HCT116 (cell line): ENCODE measurements around the gene TMBIM6. TPM values are rescaled to one million over a fixed set of nuclear protein-coding genes. Genes with fewer than 3 reads are reported as not detected.

ENCODE experiments used
- ATAC-seq: fragments of 200-7000 bp; cut with Tn5 transposase; 2 replicates; pipeline ENCODE4 v1.9.1; 2020; ENCODE audit warnings: mild to moderate bottlenecking, moderate library complexity
- BruUV-seq: library from RNA; stranded (reverse); fragments of 400-500 nt; replicated peaks from 2 replicates; lab custom pipeline; 2021; lab: Mats Ljungman, UMichigan
- CTCF ChIA-PET: fragments of 300-600 bp; sonication (Branson Sonifier 250); formaldehyde crosslinking; loops from one replicate; lab custom pipeline; 2021; ENCODE audit warnings: antibody characterized with exemption; lab: Charles Lee
- POLR2A ChIA-PET: fragments of 300-600, 350-600 bp; sonication (Branson Sonifier 250); formaldehyde crosslinking; loops from one replicate; lab custom pipeline; 2021; ENCODE audit warnings: antibody characterized with exemption; lab: Charles Lee
- RAD21 ChIA-PET, 2 experiments: fragments of 300-600 bp; sonication (Branson Sonifier 250); formaldehyde crosslinking; loops; one replicate each; lab custom pipeline; 2023; ENCODE audit warnings: low total read pairs in 2 of 2; ENCODE audit not compliant: uncharacterized antibody in 2 of 2, unreplicated experiment in 2 of 2, low non-redundant PET in 1 of 2; lab: Charles Lee
- DNase-seq: peaks from one replicate; pipeline ENCODE4 v3.0.0-alpha.2; 2010; ENCODE audit warnings: low read depth, low spot score
- H2AFZ ChIP-seq: fragments of 200-600 bp; shearing (Covaris generic), sonication (generic); 2 replicates; pipeline ENCODE4 v1.6.1; 2017; ENCODE audit warnings: low read depth, mixed run types, mixed read lengths, antibody characterized with exemption, low read length; ENCODE audit not compliant: poor library complexity, severe bottlenecking
- H3K27ac ChIP-seq: 2 replicates; pipeline ENCODE4 v1.5.1; 2012; ENCODE audit warnings: low read depth, low read length
- H3K27me3 ChIP-seq: fragments of 200-600 bp; sonication (generic); 2 replicates; pipeline ENCODE4 v1.6.1; 2016; ENCODE audit warnings: mixed run types, low read length, mixed read lengths; ENCODE audit not compliant: insufficient read depth
- H3K36me3 ChIP-seq, 2 experiments: fragments of 200-500 bp in 1 of 2; fragments of 200-600 bp in 1 of 2; sonication (Bioruptor generic) in 1 of 2; sonication (generic) in 1 of 2; 2 replicates each; pipeline versions ENCODE4 v1.5.1 to v1.6.1; 2014 to 2016; ENCODE audit warnings: low read length in 2 of 2, inconsistent platforms in 1 of 2, mixed read lengths in 1 of 2, mixed run types in 1 of 2; ENCODE audit not compliant: insufficient read depth in 2 of 2, control insufficient read depth in 1 of 2
- H3K4me1 ChIP-seq, 2 experiments: fragments of 200-600 bp in 1 of 2; sonication (generic) in 1 of 2; 2 replicates each; pipeline versions ENCODE4 v1.5.1 to v1.6.1; 2012 to 2017; ENCODE audit warnings: low read length in 2 of 2, inconsistent platforms in 1 of 2, mild to moderate bottlenecking in 1 of 2, mixed read lengths in 1 of 2, mixed run types in 1 of 2, moderate library complexity in 1 of 2; ENCODE audit not compliant: insufficient read depth in 2 of 2, control insufficient read depth in 1 of 2
- H3K4me2 ChIP-seq: fragments of 200-600 bp; sonication (generic); 2 replicates; pipeline ENCODE4 v1.6.1; 2017; ENCODE audit warnings: mixed run types, low read length, mixed read lengths
- H3K4me3 ChIP-seq, 2 experiments: fragments of 200-600 bp in 1 of 2; sonication (generic) in 1 of 2; replicated peaks in 1 of 2; 2 replicates each; pipeline ENCODE4 v1.5.1; 2011 to 2016; ENCODE audit warnings: low read length in 2 of 2, control low read depth in 1 of 2, low read depth in 1 of 2, mild to moderate bottlenecking in 1 of 2, mixed read lengths in 1 of 2, mixed run types in 1 of 2
- H3K79me2 ChIP-seq: fragments of 200-600 bp; sonication (generic); 2 replicates; pipeline ENCODE4 v1.6.1; 2017; ENCODE audit warnings: mild to moderate bottlenecking, mixed run types, low read length, moderate library complexity, mixed read lengths; ENCODE audit not compliant: insufficient read depth
- H3K9ac ChIP-seq: fragments of 200-600 bp; sonication (generic); 2 replicates; pipeline ENCODE4 v1.6.1; 2016; ENCODE audit warnings: low read length, mixed read lengths
- H3K9me2 ChIP-seq: fragments of 200-600 bp; sonication (generic), shearing (Covaris generic); 2 replicates; pipeline ENCODE4 v1.6.1; 2017; ENCODE audit warnings: mixed run types, mild to moderate bottlenecking, moderate library complexity; ENCODE audit not compliant: insufficient read depth
- H3K9me3 ChIP-seq, 2 experiments: fragments of 200-500 bp in 1 of 2; fragments of 200-600 bp in 1 of 2; sonication (Bioruptor generic) in 1 of 2; sonication (generic) in 1 of 2; 2 replicates each; pipeline ENCODE4 v1.6.1; 2014 to 2017; ENCODE audit warnings: low read length in 2 of 2, mixed read lengths in 2 of 2, inconsistent platforms in 1 of 2, low read depth in 1 of 2, mild to moderate bottlenecking in 1 of 2, mixed run types in 1 of 2, moderate library complexity in 1 of 2; ENCODE audit not compliant: control insufficient read depth in 1 of 2, insufficient read depth in 1 of 2
- H4K20me1 ChIP-seq: fragments of 200-600 bp; sonication (generic), shearing (Covaris generic); 2 replicates; pipeline ENCODE4 v1.6.1; 2017; ENCODE audit warnings: mixed run types, mild to moderate bottlenecking, moderate library complexity; ENCODE audit not compliant: insufficient read depth
- ATF3 ChIP-seq: IDR thresholded peaks from 2 replicates; pipeline ENCODE4 v1.6.1; 2012
- CBX3 ChIP-seq: IDR thresholded peaks from 2 replicates; pipeline ENCODE4 v1.6.1; 2012; ENCODE audit warnings: low read depth
- EGR1 ChIP-seq: IDR thresholded peaks from 2 replicates; pipeline ENCODE4 v1.6.1; 2012; ENCODE audit warnings: low read depth
- ELF1 ChIP-seq: IDR thresholded peaks from 2 replicates; pipeline ENCODE4 v1.6.1; 2012; ENCODE audit warnings: low read depth, borderline replicate concordance
- EZH2 ChIP-seq: fragments of 200-600 bp; sonication (generic); IDR thresholded peaks from 2 replicates; pipeline ENCODE4 v1.6.1; 2017; ENCODE audit warnings: antibody characterized with exemption, mixed run types
- EZH2phosphoT487 ChIP-seq: fragments of 200-600 bp; IDR thresholded peaks from 2 replicates; pipeline ENCODE4 v1.6.1; 2018; ENCODE audit warnings: antibody characterized with exemption, borderline replicate concordance
- FOSL1 ChIP-seq: IDR thresholded peaks from 2 replicates; pipeline ENCODE4 v1.6.1; 2012; ENCODE audit warnings: low read depth
- MAX ChIP-seq: IDR thresholded peaks from 2 replicates; pipeline ENCODE4 v1.6.1; 2012
- POLR2A ChIP-seq: IDR thresholded peaks from 2 replicates; pipeline ENCODE4 v1.7.0; 2011; ENCODE audit warnings: borderline replicate concordance; ENCODE audit not compliant: insufficient read depth, insufficient read length; ENCODE audit errors: extremely low read depth
- POLR2AphosphoS5 ChIP-seq: IDR thresholded peaks from 2 replicates; pipeline ENCODE4 v1.6.1; 2011; ENCODE audit warnings: mild to moderate bottlenecking, low read depth, low read length, moderate library complexity
- RAD21 ChIP-seq: IDR thresholded peaks from 2 replicates; pipeline ENCODE4 v1.6.1; 2012; ENCODE audit warnings: low read depth, mild to moderate bottlenecking
- SIN3A ChIP-seq: IDR thresholded peaks from 2 replicates; pipeline ENCODE4 v1.6.1; 2012; ENCODE audit warnings: low read depth
- SP1 ChIP-seq: IDR thresholded peaks from 2 replicates; pipeline ENCODE4 v1.6.1; 2012; ENCODE audit warnings: low read depth
- SRF ChIP-seq: IDR thresholded peaks from 2 replicates; pipeline ENCODE4 v1.6.1; 2012; ENCODE audit warnings: low read depth
- TCF7L2 ChIP-seq: IDR thresholded peaks from 2 replicates; pipeline ENCODE4 v1.7.0; 2011; ENCODE audit warnings: borderline replicate concordance, inconsistent platforms; ENCODE audit not compliant: insufficient read depth, insufficient read length; ENCODE audit errors: extremely low read depth
- YY1 ChIP-seq: IDR thresholded peaks from 2 replicates; pipeline ENCODE4 v1.6.1; 2011; ENCODE audit warnings: low read length, low read depth, moderate library complexity, mild to moderate bottlenecking; ENCODE audit not compliant: insufficient replicate concordance; ENCODE audit errors: extremely low read depth
- ZBTB33 ChIP-seq: IDR thresholded peaks from 2 replicates; pipeline ENCODE4 v1.6.1; 2011; ENCODE audit warnings: mild to moderate bottlenecking, low read length, moderate library complexity; ENCODE audit not compliant: insufficient replicate concordance; ENCODE audit errors: extremely low read depth
- ZFX ChIP-seq: fragments of 450-650 bp; IDR thresholded peaks from 2 replicates; pipeline ENCODE4 v1.6.1; 2017
- ZNF274 ChIP-seq: fragments of 200-500 bp; sonication (Bioruptor generic); IDR thresholded peaks from 2 replicates; pipeline ENCODE4 v1.6.1; 2014; ENCODE audit warnings: mild to moderate bottlenecking, low read depth, low read length, inconsistent platforms
- intact Hi-C: fragments of 100-400 bp; cut with micrococcal nuclease; formaldehyde crosslinking; loops from 2 replicates; pipeline ENCODE4 v1.10.0; 2022
- total RNA-seq: library from RNA; stranded (reverse); gene quantifications from one replicate; pipeline ENCODE4 v1.2.1, GENCODE V29; 2021; ENCODE audit not compliant: unreplicated experiment

Gene TMBIM6
- total RNA-seq, 1 experiment from 2014 or later: 510 TPM

GRCh38 chr12:49811136-49811535 is 69.8 kb downstream of the TMBIM6 start (continued):
- TF ChIP-seq ZBTB33: no peak
- no peak for TF ChIP-seq CBX3
- no peak for TF ChIP-seq EGR1
- TF ChIP-seq RAD21: no peak
- no peak for TF ChIP-seq FOSL1
- TF ChIP-seq YY1: no peak
- TF ChIP-seq SP1: no peak
- TF ChIP-seq ATF3: no peak

- H3K4me2 ChIP-seq: no peak overlapping the region
- no peak overlapping the region for H3K27ac ChIP-seq
- BruUV-seq: no TSS peak
- H3K79me2 ChIP-seq: no peaks in the 10 kb centered on the region
- POLR2A ChIA-PET: interaction anchor here (1.2 kb wide), 1 partner anchor 8 kb away, joined by 4 read pairs; no protein-coding TSS in a partner anchor
- H3K36me3 ChIP-seq: no peaks in the 10 kb centered on the region
- no peaks in the 10 kb centered on the region for H4K20me1 ChIP-seq
- H3K9me3 ChIP-seq: no peaks in the 10 kb centered on the region
- ATAC-seq: no peak
- CTCF ChIA-PET: no interaction called here
- DNase-seq: no peak
- no peaks in the 10 kb centered on the region for H3K4me1 ChIP-seq
- no peak overlapping the region for H2AFZ ChIP-seq
- RAD21 ChIA-PET: no interaction called here
- no peaks in the 10 kb centered on the region for H3K27me3 ChIP-seq
- intact Hi-C loops: no loop called here
- no peak overlapping the region for H3K4me3 ChIP-seq
- TF ChIP-seq POLR2A: no peak
- no peak for TF ChIP-seq ZNF274
- no peak for TF ChIP-seq EZH2phosphoT487
- no peak for TF ChIP-seq ZFX
- no peak for TF ChIP-seq SP1
- TF ChIP-seq CBX3: no peak
- TF ChIP-seq ZBTB33: no peak
- no peak for TF ChIP-seq TCF7L2
- TF ChIP-seq MAX: no peak
- TF ChIP-seq EZH2: no peak
- TF ChIP-seq POLR2AphosphoS5: no peak
- no peak for TF ChIP-seq SIN3A
- no peak for TF ChIP-seq ATF3
- TF ChIP-seq ELF1: no peak
- TF ChIP-seq SRF: no peak
- H3K9ac ChIP-seq: no peak overlapping the region
- no peaks in the 10 kb centered on the region for H3K9me2 ChIP-seq
Observed at GRCh38 chr12:49811961-49812401, 70.6 kb downstream of the TMBIM6 start.
